Measurements from ENCODE around the gene EXTL1. TPM values are rescaled to one million over a fixed set of nuclear protein-coding genes. Genes with fewer than 3 reads are reported as not detected.

Gene EXTL1
- total and polyA plus RNA-seq, 2 donors (not counting 3 experiments of a cell fraction or from before 2014, with no cell fraction given) = not detected

DNA sequence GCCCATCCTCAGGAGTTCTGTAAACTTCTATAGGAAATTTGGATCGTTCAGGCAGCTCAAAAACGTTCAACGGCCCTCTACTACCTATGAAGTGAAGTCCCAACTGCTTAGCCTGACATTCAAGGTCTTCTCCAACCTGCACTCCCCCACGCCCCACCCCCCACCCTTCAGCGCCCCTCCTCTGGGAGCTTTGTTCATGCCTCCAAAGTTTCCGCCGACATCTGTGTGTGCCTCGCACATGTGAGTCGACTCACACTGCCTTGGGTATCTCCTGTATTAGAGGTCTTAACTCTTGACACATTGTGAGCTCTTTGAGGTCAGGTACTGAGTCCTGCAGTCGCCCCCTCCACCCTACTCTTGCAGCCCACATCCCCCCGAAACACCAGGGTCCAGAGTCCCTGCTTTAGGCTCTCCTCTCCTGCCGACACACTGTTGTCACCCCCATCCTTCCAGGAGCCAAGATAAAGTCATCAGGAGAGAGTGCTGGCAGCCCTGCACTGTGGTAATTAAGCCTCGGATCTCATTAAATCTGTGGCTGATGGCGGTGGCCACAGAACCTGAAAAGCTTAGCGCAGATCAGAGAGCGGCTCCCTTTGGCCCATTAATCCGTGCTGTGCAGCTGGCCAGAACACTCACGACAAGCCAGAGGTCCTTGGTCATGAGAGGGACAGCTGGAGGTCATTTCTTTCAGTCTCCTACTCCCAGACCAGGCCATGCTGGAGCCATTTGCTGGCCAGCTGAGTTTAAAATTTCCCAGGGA lies 22.4 kb upstream of the EXTL1 start:
- CTCF ChIA-PET = interaction anchor here (1.2 to 10.2 kb wide), 5 partner anchors 12 to 162 kb away, joined by 3 to 404 read pairs (median 5); partner anchors contain the start of gene STMN1
- intact Hi-C loops (cut with micrococcal nuclease) = no loop called here
- no peaks in the 10 kb centered on the region for H3K36me3 ChIP-seq (ENCODE audit: control insufficient read depth in 2 of 2, extremely low read depth in 1 of 2, insufficient read depth in 2 of 2, low read length in 2 of 2)

More for the DNA sequence above, 22.4 kb upstream of the EXTL1 start:
- no peaks in the 10 kb centered on the region for H3K9me3 ChIP-seq (replicated peaks; ENCODE audit: control insufficient read depth, insufficient read depth, low read length)
- FAIRE-seq = no peak
- no peaks in the 10 kb centered on the region for H3K9me1 ChIP-seq (replicated peaks; ENCODE audit: control insufficient read depth, extremely low read depth, insufficient read depth, low read length)
- dilution Hi-C loops (cut with MboI; ENCODE audit: extremely low pct_ligation_motif_present, low sequenced_read_pairs) = loop anchor here (25.0 kb wide), 1 partner anchor 112 kb away; the partner anchor contains the start of gene PAQR7
- DNase-seq (ENCODE audit: low read depth, low spot score) = no peak
- no peaks in the 10 kb centered on the region for H3K79me2 ChIP-seq (ENCODE audit: control insufficient read depth, insufficient read depth, low read length)
- POLR2A ChIA-PET = no interaction called here
- BruUV-seq (replicated peaks) = no TSS peak
- no peak overlapping the region for H3K4me3 ChIP-seq (replicated peaks in 1 of 3; ENCODE audit: insufficient read depth in 1 of 3, low read depth in 1 of 3, low read length in 3 of 3)
- H3K4me2 ChIP-seq (ENCODE audit: insufficient read depth, low read length) = no peak overlapping the region
- H3K9ac ChIP-seq (replicated peaks; ENCODE audit: extremely low read depth, insufficient read depth, low read length) = no peak overlapping the region
- no peak overlapping the region for H3K27ac ChIP-seq (ENCODE audit: insufficient read depth, low read depth, low read length)
- no peak for TF ChIP-seq EZH2 (IDR thresholded peaks at IDR 0.05; ENCODE audit: borderline replicate concordance, low read depth, low read length, severe bottlenecking)
- TF ChIP-seq, protein P1, sequence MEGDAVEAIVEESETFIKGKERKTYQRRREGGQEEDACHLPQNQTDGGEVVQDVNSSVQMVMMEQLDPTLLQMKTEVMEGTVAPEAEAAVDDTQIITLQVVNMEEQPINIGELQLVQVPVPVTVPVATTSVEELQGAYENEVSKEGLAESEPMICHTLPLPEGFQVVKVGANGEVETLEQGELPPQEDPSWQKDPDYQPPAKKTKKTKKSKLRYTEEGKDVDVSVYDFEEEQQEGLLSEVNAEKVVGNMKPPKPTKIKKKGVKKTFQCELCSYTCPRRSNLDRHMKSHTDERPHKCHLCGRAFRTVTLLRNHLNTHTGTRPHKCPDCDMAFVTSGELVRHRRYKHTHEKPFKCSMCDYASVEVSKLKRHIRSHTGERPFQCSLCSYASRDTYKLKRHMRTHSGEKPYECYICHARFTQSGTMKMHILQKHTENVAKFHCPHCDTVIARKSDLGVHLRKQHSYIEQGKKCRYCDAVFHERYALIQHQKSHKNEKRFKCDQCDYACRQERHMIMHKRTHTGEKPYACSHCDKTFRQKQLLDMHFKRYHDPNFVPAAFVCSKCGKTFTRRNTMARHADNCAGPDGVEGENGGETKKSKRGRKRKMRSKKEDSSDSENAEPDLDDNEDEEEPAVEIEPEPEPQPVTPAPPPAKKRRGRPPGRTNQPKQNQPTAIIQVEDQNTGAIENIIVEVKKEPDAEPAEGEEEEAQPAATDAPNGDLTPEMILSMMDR (IDR thresholded peaks at IDR 0.05; ENCODE audit: extremely low read depth in 1 of 2, insufficient read depth in 1 of 2, low read depth in 1 of 2, low read length in 2 of 2) = no peak
- TF ChIP-seq POLR2A (IDR thresholded peaks at IDR 0.05; ENCODE audit: low read depth, low read length) = no peak
- TF ChIP-seq POLR2AphosphoS5 (IDR thresholded peaks at IDR 0.05; ENCODE audit: insufficient read depth, low read depth, low read length) = no peak
- no peak for TF ChIP-seq MYC (IDR thresholded peaks at IDR 0.05; ENCODE audit: low read depth, low read length)
- no peak for TF ChIP-seq JUN (IDR thresholded peaks at IDR 0.05; ENCODE audit: borderline replicate concordance, insufficient read depth, insufficient read length, low read depth)
- no peak for TF ChIP-seq GATA2 (IDR thresholded peaks at IDR 0.05; ENCODE audit: insufficient read depth, insufficient read length, low read depth, low read length)
- TF ChIP-seq, protein P2, sequence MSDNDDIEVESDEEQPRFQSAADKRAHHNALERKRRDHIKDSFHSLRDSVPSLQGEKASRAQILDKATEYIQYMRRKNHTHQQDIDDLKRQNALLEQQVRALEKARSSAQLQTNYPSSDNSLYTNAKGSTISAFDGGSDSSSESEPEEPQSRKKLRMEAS (IDR thresholded peaks at IDR 0.05; ENCODE audit: insufficient read depth, insufficient read length) = no peak
- TF ChIP-seq FOS (IDR thresholded peaks at IDR 0.05; ENCODE audit: borderline replicate concordance, insufficient read depth, low read length) = no peak
- H4K20me1 ChIP-seq (replicated peaks; ENCODE audit: control insufficient read depth, extremely low read depth, insufficient read depth, low read length) = no peaks in the 10 kb centered on the region
- peaks cover 16% of the 10 kb centered on the region for H3K4me1 ChIP-seq (ENCODE audit: control insufficient read depth, extremely low read depth, insufficient read depth, low read length)
- H3K27me3 ChIP-seq (ENCODE audit: control insufficient read depth in 2 of 2, insufficient read depth in 2 of 2, low read length in 2 of 2) = peaks cover 2 to 3% of the 10 kb centered on the region in 2 experiments
- peak overlapping the region; percentile 100 for H2AFZ ChIP-seq (ENCODE audit: low read depth, low read length)
